ENCODE results near the gene UBE2A.

GRCh38 chrX:119614776-119615175 is 40.4 kb downstream of the UBE2A start:
- TF ChIP-seq CTCF (IDR thresholded peaks at IDR 0.05), result no peak
- TF ChIP-seq POLR2A (IDR thresholded peaks at IDR 0.05), result no peak
- TF ChIP-seq POLR2AphosphoS5 (IDR thresholded peaks at IDR 0.05; ENCODE audit: insufficient read depth in 1 of 2, low read depth in 1 of 2), result no peak

Data from vagina (tissue), 2 donors.